B cell (primary cell): ENCODE results near the gene SLC2A9. TPM values are rescaled to one million over a fixed set of nuclear protein-coding genes. Genes with fewer than 3 reads are reported as not detected.

Experiments
- ATAC-seq: fragments of 200-7000 bp; cut with Tn5 transposase; one replicate; pipeline ENCODE4 v1.10.0; 2021; ENCODE audit warnings: low read depth, mild to moderate bottlenecking, moderate number of reproducible peaks, moderate library complexity
- CTCF ChIA-PET: fragments of 350-600 bp; sonication (Branson Sonifier 250); formaldehyde crosslinking; loops from one replicate; lab custom pipeline; 2021; ENCODE audit warnings: antibody characterized with exemption, inconsistent platforms; lab: Charles Lee
- POLR2A ChIA-PET: fragments of 350-600 bp; sonication (Branson Sonifier 250); formaldehyde crosslinking; loops from one replicate; lab custom pipeline; 2021; ENCODE audit warnings: antibody characterized with exemption; lab: Charles Lee
- DNase-seq: peaks from one replicate; pipeline ENCODE4 v3.0.0; 2013
- H2AFZ ChIP-seq: 2 replicates; pipeline ENCODE4 v1.6.1; 2012; ENCODE audit warnings: mild to moderate bottlenecking, low read depth, low read length; ENCODE audit not compliant: insufficient read depth, poor library complexity, severe bottlenecking
- H3K27ac ChIP-seq, 2 donors: 1 replicate in 1 of 2; 2 replicates in 1 of 2; pipeline ENCODE4 v1.5.1; 2012 to 2013; ENCODE audit warnings: low read length in 2 of 2, mild to moderate bottlenecking in 2 of 2, moderate library complexity in 1 of 2
- H3K27me3 ChIP-seq, 4 experiments: fragments of 200-600 bp in 1 of 4; sonication (generic) in 1 of 4; replicated peaks in 1 of 4; 1 replicate in 2 of 4; 2 replicates in 2 of 4; pipeline versions ENCODE4 v1.6.1 to v1.7.0; 2013 to 2016; ENCODE audit warnings: low read length in 3 of 4, mild to moderate bottlenecking in 2 of 4, mixed read lengths in 1 of 4, moderate library complexity in 1 of 4; ENCODE audit not compliant: insufficient read depth in 4 of 4, control insufficient read depth in 3 of 4; ENCODE audit errors: control extremely low read depth in 1 of 4
- H3K36me3 ChIP-seq, 2 experiments: replicated peaks in 1 of 2; 1 replicate in 1 of 2; 2 replicates in 1 of 2; pipeline versions ENCODE4 v1.6.1 to v1.7.1; 2013; ENCODE audit warnings: low read length in 1 of 2; ENCODE audit not compliant: insufficient read depth in 2 of 2, control insufficient read depth in 1 of 2; ENCODE audit errors: control extremely low read depth in 1 of 2, extremely low read depth in 1 of 2
- H3K4me1 ChIP-seq, 2 donors: fragments of 200-600 bp in 1 of 2; sonication (generic) in 1 of 2; 1 replicate in 1 of 2; 2 replicates in 1 of 2; pipeline versions ENCODE4 v1.5.1 to v1.6.1; 2013 to 2017; ENCODE audit warnings: low read length in 2 of 2; ENCODE audit not compliant: control insufficient read depth in 2 of 2, insufficient read depth in 2 of 2
- H3K4me2 ChIP-seq: replicated peaks from 2 replicates; pipeline ENCODE3; 2012; ENCODE audit warnings: mild to moderate bottlenecking, low read depth, low read length; ENCODE audit not compliant: poor library complexity, severe bottlenecking
- H3K4me3 ChIP-seq, 5 experiments: fragments of 200-600 bp in 1 of 5; sonication (generic) in 1 of 5; 1 replicate in 3 of 5; 2 replicates in 2 of 5; pipeline versions ENCODE4 v1.5.1 to v1.7.0; 2011 to 2016; ENCODE audit warnings: low read length in 4 of 5, mild to moderate bottlenecking in 4 of 5, low read depth in 2 of 5, control low read depth in 1 of 5, moderate library complexity in 1 of 5; ENCODE audit not compliant: insufficient read depth in 1 of 5; ENCODE audit errors: control extremely low read depth in 1 of 5, extremely low read depth in 1 of 5
- H3K79me2 ChIP-seq: fragments of 200-600 bp; sonication (generic); one replicate; pipeline ENCODE4 v1.6.0; 2016; ENCODE audit warnings: low read length; ENCODE audit not compliant: control insufficient read depth, insufficient read depth
- H3K9ac ChIP-seq: fragments of 200-600 bp; sonication (generic); 2 replicates; pipeline ENCODE4 v1.6.1; 2017; ENCODE audit warnings: mild to moderate bottlenecking, low read length, moderate library complexity
- H3K9me3 ChIP-seq, 3 donors: one replicate each; pipeline versions ENCODE4 v1.6.1 to v1.7.1; 2013; ENCODE audit warnings: low read length in 2 of 3; ENCODE audit not compliant: control insufficient read depth in 2 of 3, insufficient read depth in 1 of 3; ENCODE audit errors: control extremely low read depth in 1 of 3
- H4K20me1 ChIP-seq: 2 replicates; pipeline ENCODE4 v1.6.0; 2012; ENCODE audit warnings: mild to moderate bottlenecking, low read length; ENCODE audit not compliant: insufficient read depth, control insufficient read depth, poor library complexity, severe bottlenecking
- H3K27ac Mint-ChIP-seq: one replicate; pipeline ENCODE4 v1.8.0; 2021; ENCODE audit warnings: mixed read lengths
- H3K27me3 Mint-ChIP-seq: one replicate; pipeline ENCODE4 v1.8.0; 2021; ENCODE audit warnings: mixed read lengths
- H3K4me1 Mint-ChIP-seq: one replicate; pipeline ENCODE4 v1.8.0; 2021; ENCODE audit warnings: mixed read lengths
- H3K4me3 Mint-ChIP-seq: one replicate; pipeline ENCODE4 v1.8.0; 2021; ENCODE audit warnings: mixed read lengths
- H3K9me3 Mint-ChIP-seq: one replicate; pipeline ENCODE4 v1.8.0; 2022; ENCODE audit warnings: mixed read lengths; ENCODE audit not compliant: insufficient read depth
- EZH2 ChIP-seq: IDR thresholded peaks from 2 replicates; pipeline ENCODE4 v1.6.1; 2012; ENCODE audit warnings: borderline replicate concordance, low read depth, mild to moderate bottlenecking, moderate library complexity, low read length; ENCODE audit not compliant: insufficient read depth, poor library complexity, severe bottlenecking
- WGBS: methylation state at CpG from one replicate; pipeline ENCODE4 v1.1.5; 2013; ENCODE audit warnings: missing lambda C conversion rate; ENCODE audit not compliant: insufficient coverage; 5-methylcytosine and 5-hydroxymethylcytosine counted together
- intact Hi-C: fragments of 100-400 bp; cut with micrococcal nuclease; formaldehyde crosslinking; loops from one replicate; pipeline ENCODE4 v1.10.0; 2022
- polyA plus RNA-seq: library from polyadenylated mRNA; depleted of rRNA; stranded (reverse); fragments of >200 nt; gene quantifications from 2 replicates; pipeline ENCODE4 v1.2.3, GENCODE V29; 2012
- total RNA-seq, 2 donors: library from RNA; stranded (reverse); fragments of 120-200 nt in 1 of 2; gene quantifications; 1 replicate in 1 of 2; 2 replicates in 1 of 2; pipeline versions ENCODE4 v1.2.3 to v1.2.4, GENCODE V29; 2013 to 2022
- TF ChIP-seq, protein P1 (sequence below): fragments of 200-600 bp; IDR thresholded peaks from one replicate; pipeline ENCODE4 v1.8.0; 2022; ENCODE audit warnings: antibody characterized with exemption, mild to moderate bottlenecking

The SLC2A9 gene
- total and polyA plus RNA-seq, 2 donors (not counting 1 experiment from before 2014, with no cell fraction given): 0.89 to 2.1 TPM

- no peaks in the 10 kb centered on the region for H3K4me1 Mint-ChIP-seq
- CTCF ChIA-PET: no interaction called here
- WGBS: 93% methylated on average over 2 of the region's 7 CpGs
These were observed 37.1 kb upstream of the SLC2A9 start for GRCh38 chr4:10058371-10058770.

GRCh38 chr4:10057023-10057395, 35.7 kb upstream of the SLC2A9 start:
- no peak overlapping the region for H3K4me3 Mint-ChIP-seq
- no peak overlapping the region for H3K27ac ChIP-seq
- TF ChIP-seq EZH2: no peak
- TF ChIP-seq, protein P1, sequence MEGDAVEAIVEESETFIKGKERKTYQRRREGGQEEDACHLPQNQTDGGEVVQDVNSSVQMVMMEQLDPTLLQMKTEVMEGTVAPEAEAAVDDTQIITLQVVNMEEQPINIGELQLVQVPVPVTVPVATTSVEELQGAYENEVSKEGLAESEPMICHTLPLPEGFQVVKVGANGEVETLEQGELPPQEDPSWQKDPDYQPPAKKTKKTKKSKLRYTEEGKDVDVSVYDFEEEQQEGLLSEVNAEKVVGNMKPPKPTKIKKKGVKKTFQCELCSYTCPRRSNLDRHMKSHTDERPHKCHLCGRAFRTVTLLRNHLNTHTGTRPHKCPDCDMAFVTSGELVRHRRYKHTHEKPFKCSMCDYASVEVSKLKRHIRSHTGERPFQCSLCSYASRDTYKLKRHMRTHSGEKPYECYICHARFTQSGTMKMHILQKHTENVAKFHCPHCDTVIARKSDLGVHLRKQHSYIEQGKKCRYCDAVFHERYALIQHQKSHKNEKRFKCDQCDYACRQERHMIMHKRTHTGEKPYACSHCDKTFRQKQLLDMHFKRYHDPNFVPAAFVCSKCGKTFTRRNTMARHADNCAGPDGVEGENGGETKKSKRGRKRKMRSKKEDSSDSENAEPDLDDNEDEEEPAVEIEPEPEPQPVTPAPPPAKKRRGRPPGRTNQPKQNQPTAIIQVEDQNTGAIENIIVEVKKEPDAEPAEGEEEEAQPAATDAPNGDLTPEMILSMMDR: no peak
- WGBS: 100% methylated on average over 2 of the region's 4 CpGs
- intact Hi-C loops: no loop called here
- no peak overlapping the region for H3K4me2 ChIP-seq
- no peak overlapping the region for H2AFZ ChIP-seq
- no peak for ATAC-seq
- H4K20me1 ChIP-seq: no peaks in the 10 kb centered on the region
- H3K79me2 ChIP-seq: no peaks in the 10 kb centered on the region
- H3K9ac ChIP-seq: no peak overlapping the region
- H3K27me3 ChIP-seq: no peaks in the 10 kb centered on the region
- no peaks in the 10 kb centered on the region for H3K4me1 ChIP-seq
- H3K27ac Mint-ChIP-seq: no peak overlapping the region
- H3K27me3 Mint-ChIP-seq: no peaks in the 10 kb centered on the region
- H3K9me3 Mint-ChIP-seq: no peaks in the 10 kb centered on the region
- H3K4me3 ChIP-seq: no peak overlapping the region
- H3K36me3 ChIP-seq: peaks cover 0 to 3% of the 10 kb centered on the region in 2 experiments
- peaks cover 0 to 5% (median 0%) of the 10 kb centered on the region in 3 donors for H3K9me3 ChIP-seq
- ChIA-PET POLR2A (no interaction called here), CTCF (interaction anchor here (0.6 kb wide), 1 partner anchor 288 kb away, joined by 3 read pairs; no protein-coding TSS in a partner anchor)
- H3K4me1 Mint-ChIP-seq: no peaks in the 10 kb centered on the region
- no peak for DNase-seq

More at GRCh38 chr4:10058371-10058770, 37.1 kb upstream of the SLC2A9 start:
- Histone ChIP-seq H3K79me2 (no peaks in the 10 kb centered on the region), H4K20me1 (no peaks in the 10 kb centered on the region), H3K9me3 (peaks cover 0 to 5% (median 0%) of the 10 kb centered on the region in 3 donors), H3K4me3 (no peak overlapping the region), H3K27me3 (no peaks in the 10 kb centered on the region), H3K27ac (no peak overlapping the region), H3K4me2 (no peak overlapping the region), H3K36me3 (peaks cover 0 to 3% of the 10 kb centered on the region in 2 experiments), H3K9ac (no peak overlapping the region), H3K4me1 (no peaks in the 10 kb centered on the region), H2AFZ (no peak overlapping the region)
- POLR2A ChIA-PET: no interaction called here
- no peak overlapping the region for H3K27ac Mint-ChIP-seq
- ATAC-seq: no peak
- TF ChIP-seq, protein P1: no peak
- TF ChIP-seq EZH2: no peak
- no peaks in the 10 kb centered on the region for H3K27me3 Mint-ChIP-seq
- no peak overlapping the region for H3K4me3 Mint-ChIP-seq
- intact Hi-C loops: no loop called here
- DNase-seq: no peak
- no peaks in the 10 kb centered on the region for H3K9me3 Mint-ChIP-seq
